ENCODE results near the gene KIF16B. TPM values are rescaled to one million over a fixed set of nuclear protein-coding genes. Genes with fewer than 3 reads are reported as not detected.

The KIF16B gene
- total RNA-seq, 1 experiment from 2014 or later: 16.6 TPM

DNA sequence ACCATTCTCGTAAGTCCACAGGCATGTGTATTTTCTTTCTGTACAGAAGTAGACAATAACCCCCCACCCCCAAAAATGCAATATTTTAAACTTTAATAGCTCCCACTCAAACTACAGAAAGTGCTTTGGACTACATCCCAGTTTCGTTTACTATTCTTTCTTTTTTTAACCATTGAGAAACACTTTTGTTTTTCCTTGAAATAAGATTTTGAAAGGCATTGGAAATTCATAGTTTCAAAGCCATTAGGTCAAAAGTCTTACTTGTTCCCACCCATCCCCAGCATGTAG is 140.0 kb downstream of the KIF16B start:
- in situ Hi-C loops (cut with HindIII; ENCODE audit: low pct_unique_long_range_greater_than_20kb, low sequenced_read_pairs) (no loop called here), intact Hi-C loops (cut with micrococcal nuclease; ENCODE audit: unreplicated experiment) (no loop called here)
- ATAC-seq (no peak), DNase-seq (ENCODE audit: low read depth, low spot score) (no peak)
- Histone ChIP-seq H3K27me3 (ENCODE audit: control insufficient read depth, insufficient read depth, low read length) (no peaks in the 10 kb centered on the region), H3K27ac (ENCODE audit: low read length) (no peak overlapping the region), H3K4me1 (ENCODE audit: control insufficient read depth, insufficient read depth, low read length) (no peaks in the 10 kb centered on the region), H3K4me3 (ENCODE audit: low read depth in 2 of 2, low read length in 2 of 2) (no peak overlapping the region), H3K9me3 (ENCODE audit: control insufficient read depth, insufficient read depth, low read depth, low read length) (no peaks in the 10 kb centered on the region), H3K36me3 (ENCODE audit: control insufficient read depth, insufficient read depth, low read length) (no peaks in the 10 kb centered on the region)
- TF ChIP-seq, protein P1, sequence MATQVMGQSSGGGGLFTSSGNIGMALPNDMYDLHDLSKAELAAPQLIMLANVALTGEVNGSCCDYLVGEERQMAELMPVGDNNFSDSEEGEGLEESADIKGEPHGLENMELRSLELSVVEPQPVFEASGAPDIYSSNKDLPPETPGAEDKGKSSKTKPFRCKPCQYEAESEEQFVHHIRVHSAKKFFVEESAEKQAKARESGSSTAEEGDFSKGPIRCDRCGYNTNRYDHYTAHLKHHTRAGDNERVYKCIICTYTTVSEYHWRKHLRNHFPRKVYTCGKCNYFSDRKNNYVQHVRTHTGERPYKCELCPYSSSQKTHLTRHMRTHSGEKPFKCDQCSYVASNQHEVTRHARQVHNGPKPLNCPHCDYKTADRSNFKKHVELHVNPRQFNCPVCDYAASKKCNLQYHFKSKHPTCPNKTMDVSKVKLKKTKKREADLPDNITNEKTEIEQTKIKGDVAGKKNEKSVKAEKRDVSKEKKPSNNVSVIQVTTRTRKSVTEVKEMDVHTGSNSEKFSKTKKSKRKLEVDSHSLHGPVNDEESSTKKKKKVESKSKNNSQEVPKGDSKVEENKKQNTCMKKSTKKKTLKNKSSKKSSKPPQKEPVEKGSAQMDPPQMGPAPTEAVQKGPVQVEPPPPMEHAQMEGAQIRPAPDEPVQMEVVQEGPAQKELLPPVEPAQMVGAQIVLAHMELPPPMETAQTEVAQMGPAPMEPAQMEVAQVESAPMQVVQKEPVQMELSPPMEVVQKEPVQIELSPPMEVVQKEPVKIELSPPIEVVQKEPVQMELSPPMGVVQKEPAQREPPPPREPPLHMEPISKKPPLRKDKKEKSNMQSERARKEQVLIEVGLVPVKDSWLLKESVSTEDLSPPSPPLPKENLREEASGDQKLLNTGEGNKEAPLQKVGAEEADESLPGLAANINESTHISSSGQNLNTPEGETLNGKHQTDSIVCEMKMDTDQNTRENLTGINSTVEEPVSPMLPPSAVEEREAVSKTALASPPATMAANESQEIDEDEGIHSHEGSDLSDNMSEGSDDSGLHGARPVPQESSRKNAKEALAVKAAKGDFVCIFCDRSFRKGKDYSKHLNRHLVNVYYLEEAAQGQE (IDR thresholded peaks at IDR 0.05; ENCODE audit: insufficient read depth in 1 of 2, low read depth in 2 of 2, low read length in 1 of 2): no peak
- TF ChIP-seq SIN3A (IDR thresholded peaks at IDR 0.05; ENCODE audit: borderline replicate concordance, insufficient read depth, low read depth, low read length) (no peak), TCF7L2 (IDR thresholded peaks at IDR 0.05; ENCODE audit: low read depth, low read length) (no peak), POLR2AphosphoS5 (IDR thresholded peaks at IDR 0.05; ENCODE audit: low read depth, low read length) (no peak)
- TF ChIP-seq, protein P2, sequence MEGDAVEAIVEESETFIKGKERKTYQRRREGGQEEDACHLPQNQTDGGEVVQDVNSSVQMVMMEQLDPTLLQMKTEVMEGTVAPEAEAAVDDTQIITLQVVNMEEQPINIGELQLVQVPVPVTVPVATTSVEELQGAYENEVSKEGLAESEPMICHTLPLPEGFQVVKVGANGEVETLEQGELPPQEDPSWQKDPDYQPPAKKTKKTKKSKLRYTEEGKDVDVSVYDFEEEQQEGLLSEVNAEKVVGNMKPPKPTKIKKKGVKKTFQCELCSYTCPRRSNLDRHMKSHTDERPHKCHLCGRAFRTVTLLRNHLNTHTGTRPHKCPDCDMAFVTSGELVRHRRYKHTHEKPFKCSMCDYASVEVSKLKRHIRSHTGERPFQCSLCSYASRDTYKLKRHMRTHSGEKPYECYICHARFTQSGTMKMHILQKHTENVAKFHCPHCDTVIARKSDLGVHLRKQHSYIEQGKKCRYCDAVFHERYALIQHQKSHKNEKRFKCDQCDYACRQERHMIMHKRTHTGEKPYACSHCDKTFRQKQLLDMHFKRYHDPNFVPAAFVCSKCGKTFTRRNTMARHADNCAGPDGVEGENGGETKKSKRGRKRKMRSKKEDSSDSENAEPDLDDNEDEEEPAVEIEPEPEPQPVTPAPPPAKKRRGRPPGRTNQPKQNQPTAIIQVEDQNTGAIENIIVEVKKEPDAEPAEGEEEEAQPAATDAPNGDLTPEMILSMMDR (IDR thresholded peaks at IDR 0.05): no peak
- ChIA-PET POLR2A (interaction anchor here (0.7 kb wide), 1 partner anchor 99 kb away, joined by 12 read pairs; no protein-coding TSS in a partner anchor), CTCF (interaction anchor here (0.6 to 0.9 kb wide), 2 partner anchors 53 to 1331 kb away, joined by 3 to 7 read pairs; no protein-coding TSS in a partner anchor)
- BruUV-seq (replicated peaks): no TSS peak

DNA sequence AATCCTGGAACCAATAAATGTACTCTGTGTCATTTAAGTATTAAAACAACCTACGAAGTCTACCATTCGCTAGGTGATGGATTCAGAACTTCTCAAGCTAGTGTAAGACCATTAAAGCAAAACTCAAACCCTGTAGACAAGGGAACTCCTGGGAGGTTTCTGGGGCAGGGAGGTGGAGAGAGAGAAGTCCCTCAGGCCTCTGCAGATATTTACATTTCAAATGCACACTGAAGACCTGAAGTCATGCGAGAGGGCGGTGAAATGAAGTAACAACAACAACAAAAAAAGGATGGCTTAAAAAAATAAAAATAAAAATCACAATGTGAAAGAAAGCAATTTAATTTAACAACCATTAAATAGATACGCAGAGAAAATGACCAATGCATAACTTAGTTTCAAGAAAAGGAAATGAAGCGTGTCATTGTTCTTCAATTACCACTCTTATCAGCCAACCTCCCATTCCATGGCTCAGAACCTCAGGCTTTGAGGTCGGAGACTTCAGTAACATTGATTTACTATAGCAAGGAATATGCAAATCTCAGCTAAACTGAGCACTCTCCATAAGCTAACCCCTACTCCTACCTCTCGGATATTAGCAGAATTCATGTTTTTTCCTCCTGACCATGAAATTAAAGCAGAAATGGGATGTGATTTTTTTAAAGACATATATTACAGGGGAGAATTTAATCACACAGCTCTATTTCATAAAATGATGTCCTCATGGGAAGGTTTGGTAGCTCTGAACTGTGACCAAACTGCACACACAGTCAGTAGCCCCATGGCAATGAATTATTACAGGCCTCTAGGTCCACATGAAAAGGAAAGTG is 140.6 kb downstream of the KIF16B start:
- DNase-seq (ENCODE audit: low read depth, low spot score) (no peak), ATAC-seq (no peak)
- TF ChIP-seq SIN3A (IDR thresholded peaks at IDR 0.05; ENCODE audit: borderline replicate concordance, insufficient read depth, low read depth, low read length) (no peak), POLR2AphosphoS5 (IDR thresholded peaks at IDR 0.05; ENCODE audit: low read depth, low read length) (no peak), TCF7L2 (IDR thresholded peaks at IDR 0.05; ENCODE audit: low read depth, low read length) (no peak)
- TF ChIP-seq, protein P2 (IDR thresholded peaks at IDR 0.05): no peak
- TF ChIP-seq, protein P1 (IDR thresholded peaks at IDR 0.05; ENCODE audit: insufficient read depth in 1 of 2, low read depth in 2 of 2, low read length in 1 of 2): no peak
- Histone ChIP-seq H3K36me3 (ENCODE audit: control insufficient read depth, insufficient read depth, low read length) (no peaks in the 10 kb centered on the region), H3K27me3 (ENCODE audit: control insufficient read depth, insufficient read depth, low read length) (no peaks in the 10 kb centered on the region), H3K4me1 (ENCODE audit: control insufficient read depth, insufficient read depth, low read length) (no peaks in the 10 kb centered on the region), H3K4me3 (ENCODE audit: low read depth in 2 of 2, low read length in 2 of 2) (no peak overlapping the region), H3K9me3 (ENCODE audit: control insufficient read depth, insufficient read depth, low read depth, low read length) (no peaks in the 10 kb centered on the region), H3K27ac (ENCODE audit: low read length) (no peak overlapping the region)
- intact Hi-C loops (cut with micrococcal nuclease; ENCODE audit: unreplicated experiment) (no loop called here), in situ Hi-C loops (cut with HindIII; ENCODE audit: low pct_unique_long_range_greater_than_20kb, low sequenced_read_pairs) (no loop called here)
- no TSS peak for BruUV-seq (replicated peaks)
- ChIA-PET POLR2A (interaction anchor here (0.7 kb wide), 1 partner anchor 99 kb away, joined by 12 read pairs; no protein-coding TSS in a partner anchor), CTCF (interaction anchor here (0.6 to 0.9 kb wide), 2 partner anchors 53 to 1331 kb away, joined by 3 to 7 read pairs; no protein-coding TSS in a partner anchor)
